Fibroblast of peridontal ligament (primary cell): ENCODE data around the gene VILL.
"Not testable (repeated sequence)": the region's sequence is repeated elsewhere in the genome, so short reads cannot be mapped to it uniquely, and the experiment has no call there.

Experiments
- DNase-seq: peaks from one replicate; pipeline ENCODE4 v3.0.0-alpha.2; 2010; ENCODE audit errors: extremely low read depth

The VILL gene

GRCh38 chr3:37986479-37987314, 3.9 kb upstream of the VILL start:
- no peak for DNase-seq

- no peak for DNase-seq
Observed at GRCh38 chr3:37987315-37987697, 3.3 kb upstream of the VILL start.

- no peak for DNase-seq
Observed at GRCh38 chr3:37987751-37988179, 2.8 kb upstream of the VILL start.

DNA sequence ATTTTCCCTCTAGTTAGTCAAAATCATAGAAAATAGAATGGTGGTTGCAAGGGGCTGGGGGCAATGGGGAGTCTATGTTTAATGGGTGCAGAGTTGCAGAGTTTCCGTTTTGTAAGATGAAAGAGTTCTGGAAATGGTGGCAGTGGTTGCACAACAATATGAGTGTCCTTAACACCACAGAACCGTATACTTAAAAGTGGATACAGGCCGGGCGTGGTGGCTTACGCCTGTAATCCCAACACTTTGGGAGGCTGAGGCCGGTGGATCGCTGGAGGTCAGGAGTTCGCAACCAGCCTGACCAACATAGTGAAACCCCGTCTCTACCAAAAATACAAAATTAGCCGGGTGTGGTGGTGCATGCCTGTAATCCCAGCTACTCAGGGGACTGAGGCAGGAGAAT, 2.2 kb upstream of the VILL start:
- DNase-seq, result not testable (repeated sequence)

DNA sequence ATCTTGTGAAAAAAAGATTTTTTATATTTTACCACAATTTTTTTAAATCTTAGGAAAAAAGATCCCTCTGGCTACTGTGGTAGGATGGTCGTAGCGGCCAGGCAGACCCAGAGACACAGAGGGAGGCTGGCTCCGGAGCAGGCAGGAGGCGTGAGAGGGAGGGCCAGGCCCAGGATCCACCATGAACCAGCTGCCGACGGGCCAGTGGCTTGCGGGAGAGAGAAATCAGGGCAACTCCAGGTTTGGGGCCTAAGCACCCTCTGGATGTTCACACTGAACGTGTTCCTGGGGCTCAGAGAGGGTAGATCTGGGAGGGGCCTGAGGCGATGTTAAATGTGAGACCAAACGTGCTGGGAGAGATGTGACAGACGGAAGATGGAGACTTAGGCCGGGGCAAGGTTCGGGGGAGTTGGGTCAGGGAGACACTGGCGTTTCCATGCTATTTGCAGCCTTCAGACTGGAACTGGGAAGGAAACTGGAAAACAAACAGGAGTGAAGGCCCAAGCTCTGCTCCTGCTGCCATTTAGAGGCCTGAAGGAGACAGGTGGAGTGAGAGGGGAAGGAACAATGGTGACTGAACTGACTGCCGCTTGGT, 1.6 kb upstream of the VILL start:
- DNase-seq, result no peak

DNA sequence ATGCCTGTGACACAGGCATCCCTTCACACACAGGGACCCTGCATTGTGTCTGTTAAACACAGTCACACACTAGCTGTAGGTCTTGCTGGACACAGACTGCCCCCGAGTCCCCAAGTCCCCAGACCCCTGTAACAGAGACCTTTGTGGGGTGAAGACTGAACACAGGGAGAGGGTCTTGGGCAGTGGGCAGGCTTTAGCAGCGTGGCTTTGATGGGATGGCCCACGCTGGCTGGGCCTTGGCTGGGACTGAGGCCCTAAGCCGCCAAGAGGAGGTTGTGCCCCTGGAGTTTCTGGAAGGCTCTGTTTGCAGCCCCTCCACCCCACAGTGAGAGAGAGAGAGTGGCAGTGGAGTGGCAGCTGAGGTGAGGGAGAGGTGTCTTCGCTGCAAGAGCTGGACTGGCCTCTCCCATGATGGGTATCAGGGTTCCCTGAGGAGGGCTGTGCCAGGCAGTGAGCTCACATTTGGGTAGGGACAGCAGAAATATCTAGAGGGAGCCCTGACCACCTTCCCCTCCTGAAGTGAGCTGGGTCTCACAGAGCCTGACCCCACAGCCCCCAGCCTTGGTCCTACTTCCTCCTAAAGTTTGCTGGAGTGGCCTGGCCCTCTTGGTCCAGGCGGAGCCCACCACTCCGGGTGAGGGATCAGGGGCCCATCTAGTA, 635 bp upstream of the VILL start:
- DNase-seq, result no peak

DNA sequence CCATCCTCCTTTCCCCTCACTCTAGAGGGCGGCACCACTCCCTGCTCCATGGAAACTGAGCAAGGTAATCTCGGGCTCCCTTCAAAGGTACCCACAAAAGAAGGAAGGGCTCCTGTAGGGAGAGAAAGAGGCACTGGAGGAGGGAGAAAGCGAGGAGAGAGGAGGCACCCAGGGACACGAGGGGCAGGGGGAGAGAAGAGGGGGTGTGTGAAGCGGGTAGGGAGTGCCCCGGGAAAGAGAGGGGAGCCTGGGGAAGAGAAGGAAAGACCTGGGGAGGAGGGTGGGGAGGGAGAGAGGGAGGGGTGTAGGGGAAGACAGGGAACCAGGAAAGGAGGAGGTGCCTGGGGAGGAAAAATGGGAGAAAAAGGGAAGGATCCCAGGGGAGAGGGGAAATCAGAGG, 523 bp downstream of the VILL start:
- no peak for DNase-seq

- DNase-seq, result no peak
Observed at GRCh38 chr3:37991823-37992222, 1.2 kb downstream of the VILL start.

DNA sequence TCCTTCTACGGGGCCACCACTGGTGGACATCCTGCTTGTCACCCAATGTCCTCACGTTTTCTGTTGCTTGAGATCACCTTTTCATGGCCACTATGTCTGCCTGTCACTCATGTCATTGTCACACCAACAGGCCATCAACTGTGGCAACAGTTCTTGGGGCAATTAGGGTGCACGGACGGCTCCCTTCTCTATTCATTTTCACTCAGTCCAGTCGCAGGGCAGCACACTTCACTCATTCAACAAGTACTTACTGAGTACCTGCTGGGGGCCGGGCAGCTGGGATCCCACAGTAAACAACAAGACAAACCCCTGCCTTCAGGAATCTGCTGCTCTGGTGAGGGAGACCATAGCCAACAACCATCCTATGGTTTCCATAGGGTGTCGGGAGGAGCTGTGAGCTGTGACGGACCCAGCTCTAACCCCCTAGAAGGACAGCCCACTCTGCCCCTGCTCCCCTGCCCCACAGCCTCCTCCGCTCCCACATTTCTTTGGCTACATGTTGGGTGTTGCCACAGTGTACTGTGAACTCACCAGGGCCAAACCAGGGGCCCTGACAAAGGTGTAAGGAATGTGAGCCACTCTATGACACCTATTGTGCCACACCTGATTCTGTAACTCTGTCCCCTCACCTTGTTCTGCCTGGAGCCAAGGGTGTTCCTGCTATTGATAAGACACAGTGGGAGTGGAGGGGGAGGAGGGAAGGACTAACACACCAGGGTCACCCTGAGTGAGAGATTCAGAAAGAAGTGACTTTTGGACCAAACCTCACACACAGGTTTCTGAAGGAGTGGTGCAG, 1.9 kb downstream of the VILL start:
- no peak for DNase-seq

- no peak for DNase-seq
Observed at GRCh38 chr3:37993067-37993455, 2.5 kb downstream of the VILL start.

DNA sequence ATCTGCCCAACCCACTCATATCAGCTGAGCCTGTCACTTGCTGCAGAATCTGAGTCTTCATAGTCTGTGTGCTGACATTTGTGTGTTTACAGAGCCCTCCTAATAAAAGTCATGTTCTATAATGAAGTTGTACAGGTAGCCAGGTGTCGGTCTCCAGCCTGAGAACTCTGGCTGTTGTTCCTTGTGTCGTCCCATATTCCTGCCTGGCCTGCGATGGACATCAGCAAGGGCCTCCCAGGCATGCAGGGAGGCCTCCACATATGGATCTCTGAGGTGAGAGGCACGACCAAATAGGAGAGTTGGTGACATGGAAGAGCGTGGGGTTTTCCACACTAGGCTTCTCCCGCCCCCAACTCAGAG, 2.9 kb downstream of the VILL start:
- no peak for DNase-seq

DNA sequence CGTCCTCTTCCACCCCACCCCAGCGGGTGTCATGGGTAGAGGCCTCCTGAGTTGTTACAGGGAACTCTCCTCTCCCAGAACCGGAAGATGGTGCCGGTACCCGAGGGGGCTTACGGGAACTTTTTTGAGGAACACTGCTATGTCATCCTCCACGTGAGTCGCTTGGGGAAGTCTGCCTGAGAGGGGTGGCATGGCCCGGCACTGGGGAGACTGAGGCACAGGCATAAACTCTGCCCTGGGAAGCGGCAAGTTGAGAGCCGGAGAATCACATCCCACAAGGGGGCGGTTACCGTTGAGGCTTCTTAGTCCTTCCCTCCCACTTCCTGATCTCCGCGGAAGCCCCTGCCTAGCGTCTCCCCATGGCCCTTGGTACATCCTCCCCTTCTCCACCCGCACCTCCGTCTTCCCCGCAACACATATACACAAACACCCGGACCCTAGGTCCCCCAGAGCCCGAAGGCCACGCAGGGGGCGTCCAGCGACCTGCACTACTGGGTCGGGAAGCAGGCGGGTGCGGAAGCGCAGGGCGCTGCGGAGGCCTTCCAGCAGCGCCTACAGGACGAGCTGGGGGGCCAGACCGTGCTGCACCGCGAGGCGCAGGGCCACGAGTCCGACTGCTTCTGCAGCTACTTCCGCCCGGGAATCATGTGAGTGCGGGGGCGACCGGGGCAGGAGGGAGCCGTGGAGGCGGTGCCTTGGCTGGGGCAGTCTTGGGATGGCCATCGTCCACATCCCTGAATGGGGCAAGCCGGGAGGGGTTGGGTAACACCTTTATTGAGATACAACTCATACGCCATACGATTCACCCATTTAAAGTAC, 3.4 kb downstream of the VILL start:
- peak; percentile 64 for DNase-seq

GRCh38 chr3:37994639-37994972, 4.0 kb downstream of the VILL start:
- DNase-seq, result no peak

DNA sequence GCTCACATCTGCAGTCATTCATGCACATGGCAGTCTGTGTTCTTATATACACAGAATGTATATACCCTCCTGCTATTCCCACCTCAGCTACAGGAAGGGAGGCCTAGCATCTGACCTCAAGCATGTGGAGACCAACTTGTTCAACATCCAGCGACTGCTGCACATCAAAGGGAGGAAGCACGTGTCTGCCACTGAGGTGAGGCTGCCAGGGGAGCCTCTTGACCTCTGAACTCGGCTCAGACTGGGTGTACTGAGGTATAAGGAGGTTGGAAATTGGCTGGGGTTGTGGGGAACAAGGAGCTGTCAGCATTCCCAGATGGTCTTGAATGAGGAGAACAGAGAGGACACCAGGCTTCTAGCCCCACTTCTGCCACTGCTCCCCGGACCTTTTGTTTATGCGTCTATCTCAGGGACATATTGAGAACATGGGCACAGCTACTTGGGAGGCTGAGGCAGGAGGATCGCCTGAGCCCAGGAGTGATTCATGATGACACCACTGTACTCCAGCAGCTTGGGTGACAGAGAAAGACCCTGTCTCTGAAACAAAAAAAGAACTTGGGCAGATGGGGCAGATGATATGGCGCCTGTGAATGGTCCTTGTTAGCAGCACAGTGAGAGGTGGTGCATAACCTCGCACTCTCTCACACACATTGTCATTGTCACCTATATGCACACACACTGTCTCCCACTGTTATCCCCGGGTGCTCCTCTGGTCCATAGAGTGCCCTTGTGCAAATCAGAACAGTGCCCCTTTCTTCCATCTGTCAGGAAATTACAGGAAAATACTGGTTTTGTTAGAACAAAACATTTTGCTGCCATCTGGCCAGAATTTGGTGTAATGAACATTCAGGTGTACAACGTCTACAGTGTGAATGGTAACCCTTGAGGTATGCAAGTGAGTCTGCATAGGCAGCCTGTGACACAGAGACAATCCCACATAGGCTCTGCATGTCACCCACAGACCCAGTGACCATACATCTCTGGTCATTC, 5.4 kb downstream of the VILL start:
- no peak for DNase-seq

- DNase-seq, result peak; percentile 74
Observed at GRCh38 chr3:37996785-37997301, 6.3 kb downstream of the VILL start.

DNA sequence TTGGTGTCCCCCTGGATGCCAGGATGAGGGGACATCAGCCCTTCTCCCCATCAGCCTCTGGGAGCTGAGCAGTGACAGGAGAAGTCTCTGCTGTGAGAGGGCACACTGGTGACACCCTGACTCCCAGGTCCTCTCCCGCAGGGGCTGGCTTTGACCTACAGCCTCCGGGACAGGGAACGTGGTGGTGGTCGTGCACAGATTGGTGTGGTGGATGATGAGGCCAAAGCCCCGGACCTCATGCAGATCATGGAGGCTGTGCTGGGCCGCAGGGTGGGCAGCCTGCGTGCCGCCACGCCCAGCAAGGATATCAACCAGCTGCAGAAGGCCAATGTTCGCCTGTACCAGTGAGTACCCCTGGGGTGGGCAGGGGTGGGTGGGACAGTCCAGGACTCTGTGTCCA, 6.8 kb downstream of the VILL start:
- no peak for DNase-seq

DNA sequence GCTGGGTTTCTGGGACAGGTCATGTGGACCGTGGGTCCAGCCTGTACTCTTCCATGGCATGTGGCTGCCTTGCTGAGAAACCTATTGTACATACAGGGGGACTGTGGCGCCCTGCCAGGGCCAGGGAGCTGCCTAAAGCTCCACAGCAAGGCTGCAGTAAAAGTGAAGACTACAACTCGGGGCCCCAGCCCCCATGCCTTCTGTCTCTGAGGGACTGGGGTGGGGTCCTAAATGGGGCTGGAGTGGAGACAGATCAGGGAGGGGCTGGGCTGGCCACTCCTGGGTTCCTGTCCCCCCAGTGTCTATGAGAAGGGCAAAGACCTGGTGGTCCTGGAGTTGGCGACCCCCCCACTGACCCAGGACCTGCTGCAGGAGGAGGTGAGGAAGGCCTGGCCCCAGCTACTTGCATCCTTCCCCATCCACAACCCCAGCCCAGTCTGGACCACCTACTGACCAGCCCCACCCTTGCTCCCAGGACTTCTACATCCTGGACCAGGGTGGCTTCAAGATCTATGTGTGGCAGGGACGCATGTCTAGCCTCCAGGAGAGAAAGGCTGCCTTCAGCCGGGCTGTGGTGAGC, 7.3 kb downstream of the VILL start:
- no peak for DNase-seq

DNA sequence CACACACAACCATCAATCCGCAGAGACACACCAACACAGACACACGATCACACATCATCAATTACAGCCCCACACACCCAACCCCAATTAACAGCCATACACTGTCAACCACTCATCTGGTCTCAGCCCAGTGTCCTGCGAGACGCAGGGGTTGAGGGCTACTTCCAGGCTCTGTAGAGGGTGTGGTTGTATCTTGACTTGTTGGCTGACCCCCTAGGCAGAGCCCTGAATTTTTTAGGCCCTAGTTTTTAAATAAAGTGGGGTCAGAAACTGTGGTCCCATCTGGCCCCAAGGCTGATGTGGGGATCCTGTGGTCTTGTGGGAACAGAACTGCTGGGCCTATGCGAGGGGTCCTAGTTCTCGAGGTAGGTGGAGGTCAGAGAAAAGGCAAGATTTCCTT, 9.2 kb downstream of the VILL start:
- no peak for DNase-seq

- DNase-seq, result no peak
Observed at GRCh38 chr3:38000242-38000916, 9.8 kb downstream of the VILL start.
